Calu3 (cell line): ENCODE measurements around the gene YARS1. TPM values are rescaled to one million over a fixed set of nuclear protein-coding genes. Genes with fewer than 3 reads are reported as not detected.

ENCODE experiments used
- BruUV-seq: library from RNA; stranded (reverse); fragments of 400-500 nt; replicated peaks from 2 replicates; lab custom pipeline; 2021; lab: Mats Ljungman, UMichigan
- CTCF ChIA-PET: fragments of 300-600 bp; sonication (Branson Sonifier 250); formaldehyde crosslinking; loops from one replicate; lab custom pipeline; 2022; ENCODE audit warnings: antibody characterized with exemption; lab: Charles Lee
- DNase-seq: peaks from one replicate; pipeline ENCODE4 v3.0.0; 2022
- H3K27ac Mint-ChIP-seq: one replicate; pipeline ENCODE4 v1.8.0; 2022; ENCODE audit warnings: mixed read lengths; ENCODE audit not compliant: unreplicated experiment
- H3K27me3 Mint-ChIP-seq: one replicate; pipeline ENCODE4 v1.8.0; 2022; ENCODE audit warnings: mixed read lengths; ENCODE audit not compliant: unreplicated experiment
- H3K36me3 Mint-ChIP-seq: one replicate; pipeline ENCODE4 v1.8.0; 2022; ENCODE audit warnings: mild to moderate bottlenecking, moderate library complexity, mixed read lengths; ENCODE audit not compliant: insufficient read depth, unreplicated experiment
- H3K4me1 Mint-ChIP-seq: one replicate; pipeline ENCODE4 v1.8.0; 2022; ENCODE audit warnings: mild to moderate bottlenecking, low read depth, mixed read lengths; ENCODE audit not compliant: unreplicated experiment
- H3K4me3 Mint-ChIP-seq: one replicate; pipeline ENCODE4 v1.8.0; 2022; ENCODE audit warnings: mild to moderate bottlenecking, low read depth, moderate library complexity, mixed read lengths; ENCODE audit not compliant: unreplicated experiment
- H3K9me3 Mint-ChIP-seq: one replicate; pipeline ENCODE4 v1.8.0; 2022; ENCODE audit warnings: low read depth, mixed read lengths; ENCODE audit not compliant: unreplicated experiment
- intact Hi-C: fragments of 100-400 bp; cut with micrococcal nuclease; formaldehyde crosslinking; loops from one replicate; pipeline ENCODE4 v1.10.0; 2022; ENCODE audit not compliant: unreplicated experiment
- total RNA-seq: library from RNA; stranded (reverse); gene quantifications from 2 replicates; pipeline ENCODE4 v1.2.3, GENCODE V29; 2022
- TF ChIP-seq, protein P1 (sequence below): fragments of 200-600 bp; IDR thresholded peaks from one replicate; pipeline ENCODE4 v1.8.0; 2022; ENCODE audit warnings: antibody characterized with exemption; ENCODE audit not compliant: unreplicated experiment

Gene YARS1
- total RNA-seq, 1 experiment from 2014 or later = 188 TPM

DNA sequence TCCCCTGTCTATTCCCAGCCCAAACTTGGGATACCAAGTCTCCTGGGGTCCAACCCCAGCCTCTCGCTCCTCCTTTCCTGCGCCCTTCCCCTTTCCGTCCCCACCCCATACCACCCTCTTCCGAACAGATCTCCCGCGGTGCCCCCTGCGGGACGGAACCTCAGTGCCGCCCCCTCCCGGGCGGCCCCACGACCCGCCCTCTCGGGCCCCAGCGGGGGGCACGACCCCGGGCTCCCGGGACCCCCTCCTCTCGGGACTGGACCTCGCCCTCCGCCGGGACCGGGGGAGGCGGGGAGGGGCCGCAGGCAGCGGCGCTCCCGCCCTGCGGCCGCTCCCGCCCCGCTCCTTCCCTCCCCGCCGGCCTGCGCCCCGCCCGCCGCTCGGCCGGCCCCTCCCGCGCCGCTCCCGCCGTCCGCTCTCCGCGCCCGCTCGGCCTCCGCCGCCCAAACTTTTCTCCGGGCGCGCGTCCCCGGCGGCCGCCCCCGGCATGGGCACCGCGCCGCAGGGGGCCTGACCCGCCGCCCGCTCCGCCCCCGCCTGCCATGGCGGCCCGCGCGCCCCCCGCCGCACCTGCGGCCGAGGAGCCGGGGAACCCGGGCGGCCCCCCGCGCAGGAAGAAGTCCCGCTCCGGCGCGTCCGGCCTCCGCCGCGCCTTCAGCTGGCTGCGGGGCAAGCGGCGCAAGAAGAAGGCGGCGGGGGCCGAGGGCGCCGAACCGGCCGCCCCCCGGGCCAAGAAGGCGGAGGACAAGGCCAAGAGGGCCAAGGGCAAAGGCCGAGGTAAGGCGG, 75.6 kb downstream of the YARS1 start:
- peak overlapping the region; percentile 77 for H3K4me3 Mint-ChIP-seq
- H3K27ac Mint-ChIP-seq = peak overlapping the region; percentile 82
- intact Hi-C loops = no loop called here
- no peaks in the 10 kb centered on the region for H3K9me3 Mint-ChIP-seq
- peak; percentile 55 for DNase-seq
- peaks cover 43% of the 10 kb centered on the region for H3K36me3 Mint-ChIP-seq
- no peaks in the 10 kb centered on the region for H3K27me3 Mint-ChIP-seq
- CTCF ChIA-PET = interaction anchor here (1.3 to 2.0 kb wide), 3 partner anchors 12 to 52 kb away, joined by 4 to 11 read pairs (median 9); no protein-coding TSS in a partner anchor
- no TSS peak for BruUV-seq
- peaks cover 43% of the 10 kb centered on the region for H3K4me1 Mint-ChIP-seq
- TF ChIP-seq, protein P1, sequence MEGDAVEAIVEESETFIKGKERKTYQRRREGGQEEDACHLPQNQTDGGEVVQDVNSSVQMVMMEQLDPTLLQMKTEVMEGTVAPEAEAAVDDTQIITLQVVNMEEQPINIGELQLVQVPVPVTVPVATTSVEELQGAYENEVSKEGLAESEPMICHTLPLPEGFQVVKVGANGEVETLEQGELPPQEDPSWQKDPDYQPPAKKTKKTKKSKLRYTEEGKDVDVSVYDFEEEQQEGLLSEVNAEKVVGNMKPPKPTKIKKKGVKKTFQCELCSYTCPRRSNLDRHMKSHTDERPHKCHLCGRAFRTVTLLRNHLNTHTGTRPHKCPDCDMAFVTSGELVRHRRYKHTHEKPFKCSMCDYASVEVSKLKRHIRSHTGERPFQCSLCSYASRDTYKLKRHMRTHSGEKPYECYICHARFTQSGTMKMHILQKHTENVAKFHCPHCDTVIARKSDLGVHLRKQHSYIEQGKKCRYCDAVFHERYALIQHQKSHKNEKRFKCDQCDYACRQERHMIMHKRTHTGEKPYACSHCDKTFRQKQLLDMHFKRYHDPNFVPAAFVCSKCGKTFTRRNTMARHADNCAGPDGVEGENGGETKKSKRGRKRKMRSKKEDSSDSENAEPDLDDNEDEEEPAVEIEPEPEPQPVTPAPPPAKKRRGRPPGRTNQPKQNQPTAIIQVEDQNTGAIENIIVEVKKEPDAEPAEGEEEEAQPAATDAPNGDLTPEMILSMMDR = peak; percentile 52

DNA sequence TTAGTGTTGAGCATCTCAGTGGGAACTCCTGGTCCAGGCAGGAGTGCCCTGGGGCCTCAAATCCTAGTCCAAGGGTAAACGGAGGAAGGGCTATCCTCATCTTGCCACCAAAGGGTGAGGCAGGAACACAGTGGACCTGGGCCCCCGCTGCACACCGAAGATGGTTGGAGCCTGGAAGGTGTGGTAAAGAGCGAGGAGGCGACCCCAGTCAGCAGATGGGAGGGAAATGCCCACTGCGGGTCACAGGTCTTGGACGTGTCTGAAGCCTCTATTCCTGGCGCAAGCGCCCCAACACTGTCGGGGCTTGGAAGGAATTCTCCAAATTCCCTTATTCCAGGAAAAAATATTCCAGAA, 76.1 kb downstream of the YARS1 start:
- CTCF ChIA-PET = no interaction called here
- no peak for DNase-seq
- H3K36me3 Mint-ChIP-seq = peaks cover 43% of the 10 kb centered on the region
- H3K27ac Mint-ChIP-seq = no peak overlapping the region
- H3K4me1 Mint-ChIP-seq = peaks cover 38% of the 10 kb centered on the region
- peak overlapping the region; percentile 77 for H3K4me3 Mint-ChIP-seq
- no peaks in the 10 kb centered on the region for H3K27me3 Mint-ChIP-seq
- H3K9me3 Mint-ChIP-seq = no peaks in the 10 kb centered on the region
- TF ChIP-seq, protein P1 = no peak
- intact Hi-C loops = no loop called here
- no TSS peak for BruUV-seq

DNA sequence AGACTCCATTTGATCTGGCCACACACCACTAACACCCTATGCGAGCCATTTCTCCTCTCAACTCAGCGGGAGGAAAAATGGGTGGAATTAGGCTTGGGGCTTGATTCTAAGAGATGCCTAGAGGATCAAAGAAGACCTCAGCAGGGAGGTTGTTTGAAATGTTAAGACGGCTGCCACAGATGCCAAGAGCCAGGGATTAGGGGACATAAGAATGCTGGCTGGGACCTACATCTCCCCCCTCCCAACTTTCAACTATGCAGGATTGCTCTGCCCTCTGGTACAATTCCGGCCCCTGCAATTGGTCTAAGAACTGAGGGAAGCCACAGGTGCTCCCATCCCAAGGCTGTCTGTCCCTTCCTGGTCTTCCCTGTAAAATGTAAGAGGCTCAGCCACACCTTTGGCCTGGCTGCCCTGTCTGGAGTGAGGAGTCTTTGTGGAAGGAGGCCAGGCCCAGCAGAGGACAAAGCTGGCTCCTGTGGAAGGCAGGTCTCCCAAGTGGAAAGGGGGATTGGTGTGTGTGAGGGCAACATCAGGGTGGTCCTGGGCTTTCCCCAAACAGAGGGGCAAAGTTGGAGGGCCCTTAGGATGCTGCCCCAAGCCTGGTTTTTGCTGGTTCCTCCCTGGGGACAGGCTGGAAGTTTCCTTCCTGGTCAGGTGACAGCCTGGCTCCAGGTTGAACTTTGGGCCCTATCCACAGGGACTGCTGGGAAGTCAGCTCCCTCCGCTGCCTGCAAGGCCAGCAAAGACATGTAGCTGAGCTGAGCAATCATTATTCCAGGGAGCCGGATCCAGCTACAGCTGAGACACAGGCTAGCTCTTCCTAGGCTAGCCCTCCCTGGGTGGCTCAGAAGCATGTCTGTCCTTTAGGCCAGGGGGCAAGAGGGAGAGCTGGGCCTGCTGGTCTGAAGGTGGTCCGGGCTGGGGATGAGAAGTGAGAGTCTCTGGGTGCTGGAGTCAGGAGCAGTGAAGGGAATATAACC, 80.1 kb downstream of the YARS1 start:
- Mint-ChIP-seq H3K4me1 (peaks cover 13% of the 10 kb centered on the region), H3K4me3 (no peak overlapping the region), H3K27me3 (no peaks in the 10 kb centered on the region), H3K9me3 (no peaks in the 10 kb centered on the region), H3K36me3 (peaks cover 10% of the 10 kb centered on the region), H3K27ac (no peak overlapping the region)
- BruUV-seq = no TSS peak
- DNase-seq = no peak
- intact Hi-C loops = no loop called here
- CTCF ChIA-PET = interaction anchor here (0.6 to 1.4 kb wide), 2 partner anchors 24 to 25 kb away, joined by 3 read pairs; no protein-coding TSS in a partner anchor
- TF ChIP-seq, protein P1 = no peak

DNA sequence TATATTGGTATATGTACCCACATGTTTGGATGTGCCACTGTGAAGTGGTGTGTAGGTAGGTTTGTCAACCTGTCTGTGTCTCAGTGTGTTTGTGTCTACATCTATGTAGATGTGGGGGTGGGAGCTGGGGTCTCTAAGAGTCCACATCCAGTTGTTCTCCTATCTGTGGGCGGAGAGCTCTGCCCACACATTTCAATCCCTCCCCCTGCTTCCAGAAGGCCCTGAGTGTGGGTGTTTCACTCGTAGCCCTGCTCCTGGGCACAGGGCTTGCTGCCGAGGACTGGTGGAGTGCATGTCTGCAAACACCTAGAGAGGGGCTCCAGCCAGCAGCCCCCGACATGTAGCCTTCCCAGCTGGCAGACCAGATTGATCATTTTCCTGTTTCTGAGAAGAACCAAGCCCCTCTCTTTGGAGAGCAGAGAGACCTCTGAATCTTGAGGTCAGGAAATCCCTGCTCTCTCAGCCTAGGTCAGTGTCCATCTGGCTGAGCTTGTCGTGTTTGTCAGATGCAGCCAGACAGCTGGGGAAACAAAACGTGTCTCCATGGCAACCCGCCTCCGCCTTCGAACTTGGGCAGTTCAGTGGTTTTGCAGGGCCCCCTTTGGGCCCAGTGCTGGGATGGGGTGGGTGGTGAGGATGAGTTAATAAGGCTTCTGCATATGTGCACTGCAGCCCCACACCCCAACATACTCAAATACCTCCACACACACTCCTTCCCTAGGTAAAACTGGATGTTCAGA, 83.4 kb downstream of the YARS1 start:
- Mint-ChIP-seq H3K27me3 (no peaks in the 10 kb centered on the region), H3K36me3 (no peaks in the 10 kb centered on the region), H3K4me3 (no peak overlapping the region), H3K27ac (no peak overlapping the region), H3K9me3 (no peaks in the 10 kb centered on the region), H3K4me1 (peaks cover 13% of the 10 kb centered on the region)
- BruUV-seq = no TSS peak
- CTCF ChIA-PET = interaction anchor here (0.7 kb wide), 1 partner anchor 230 kb away, joined by 3 read pairs; no protein-coding TSS in a partner anchor
- intact Hi-C loops = no loop called here
- TF ChIP-seq, protein P1 = no peak
- DNase-seq = no peak
